GM19328 (cell line): Measurements from ENCODE around the gene HMGA1.
A peak's percentile ranks its signal among the peaks of the same experiment; 100 is the strongest.

Experiments
- ATAC-seq: cut with Tn5 transposase; IDR thresholded peaks from one replicate; pipeline ENCODE4 v1.9.1; 2021; ENCODE audit warnings: mild to moderate bottlenecking, moderate library complexity; ENCODE audit not compliant: unreplicated experiment

Gene HMGA1

GRCh38 chr6:34285448-34286164 is 48.9 kb downstream of the HMGA1 start:
- no peak for ATAC-seq

- no peak for ATAC-seq
These were observed 51.9 kb downstream of the HMGA1 start for GRCh38 chr6:34288581-34288980.

GRCh38 chr6:34289137-34289536 is 52.5 kb downstream of the HMGA1 start:
- ATAC-seq, result no peak

GRCh38 chr6:34292954-34293353 is 56.3 kb downstream of the HMGA1 start:
- no peak for ATAC-seq

GRCh38 chr6:34295721-34296120 is 59.0 kb downstream of the HMGA1 start:
- ATAC-seq, result peak; percentile 70
